ENCODE data around the gene GSDMA. TPM values are rescaled to one million over a fixed set of nuclear protein-coding genes. Genes with fewer than 3 reads are reported as not detected.

The GSDMA gene
- total RNA-seq, 1 donor from 2014 or later = not detected

DNA sequence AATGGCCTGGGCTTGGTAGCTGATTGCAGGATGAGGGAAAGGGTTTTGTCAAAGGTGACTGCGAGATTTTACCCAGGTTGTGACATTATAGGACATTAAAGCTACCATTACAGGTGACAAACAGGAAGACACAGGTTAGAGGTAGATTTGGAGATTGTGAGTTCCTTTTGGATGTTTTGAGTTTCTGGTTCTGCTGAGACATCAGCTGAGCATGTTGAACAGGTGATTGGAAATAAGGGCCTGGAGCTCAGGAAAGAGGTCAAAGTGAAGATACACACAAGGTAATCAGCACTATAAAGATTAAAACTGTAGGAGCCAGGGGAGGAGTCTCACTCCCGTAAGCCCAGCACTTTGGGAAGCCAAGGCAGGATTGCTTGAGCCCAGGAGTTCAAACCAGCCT is 6.0 kb downstream of the GSDMA start:
- Mint-ChIP-seq H3K27ac (ENCODE audit: unreplicated experiment) (no peak overlapping the region), H3K4me3 (ENCODE audit: unreplicated experiment) (no peak overlapping the region), H3K9me3 (ENCODE audit: unreplicated experiment) (no peaks in the 10 kb centered on the region), H3K36me3 (ENCODE audit: low read depth, unreplicated experiment) (peaks cover 7% of the 10 kb centered on the region), H3K4me1 (ENCODE audit: unreplicated experiment) (peaks cover 23% of the 10 kb centered on the region), H3K27me3 (ENCODE audit: unreplicated experiment) (peaks cover 12% of the 10 kb centered on the region)
- TF ChIP-seq, protein P1, sequence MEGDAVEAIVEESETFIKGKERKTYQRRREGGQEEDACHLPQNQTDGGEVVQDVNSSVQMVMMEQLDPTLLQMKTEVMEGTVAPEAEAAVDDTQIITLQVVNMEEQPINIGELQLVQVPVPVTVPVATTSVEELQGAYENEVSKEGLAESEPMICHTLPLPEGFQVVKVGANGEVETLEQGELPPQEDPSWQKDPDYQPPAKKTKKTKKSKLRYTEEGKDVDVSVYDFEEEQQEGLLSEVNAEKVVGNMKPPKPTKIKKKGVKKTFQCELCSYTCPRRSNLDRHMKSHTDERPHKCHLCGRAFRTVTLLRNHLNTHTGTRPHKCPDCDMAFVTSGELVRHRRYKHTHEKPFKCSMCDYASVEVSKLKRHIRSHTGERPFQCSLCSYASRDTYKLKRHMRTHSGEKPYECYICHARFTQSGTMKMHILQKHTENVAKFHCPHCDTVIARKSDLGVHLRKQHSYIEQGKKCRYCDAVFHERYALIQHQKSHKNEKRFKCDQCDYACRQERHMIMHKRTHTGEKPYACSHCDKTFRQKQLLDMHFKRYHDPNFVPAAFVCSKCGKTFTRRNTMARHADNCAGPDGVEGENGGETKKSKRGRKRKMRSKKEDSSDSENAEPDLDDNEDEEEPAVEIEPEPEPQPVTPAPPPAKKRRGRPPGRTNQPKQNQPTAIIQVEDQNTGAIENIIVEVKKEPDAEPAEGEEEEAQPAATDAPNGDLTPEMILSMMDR (IDR thresholded peaks at IDR 0.05; ENCODE audit: unreplicated experiment) = no peak
- DNase-seq (ENCODE audit: low spot score) = no peak

DNA sequence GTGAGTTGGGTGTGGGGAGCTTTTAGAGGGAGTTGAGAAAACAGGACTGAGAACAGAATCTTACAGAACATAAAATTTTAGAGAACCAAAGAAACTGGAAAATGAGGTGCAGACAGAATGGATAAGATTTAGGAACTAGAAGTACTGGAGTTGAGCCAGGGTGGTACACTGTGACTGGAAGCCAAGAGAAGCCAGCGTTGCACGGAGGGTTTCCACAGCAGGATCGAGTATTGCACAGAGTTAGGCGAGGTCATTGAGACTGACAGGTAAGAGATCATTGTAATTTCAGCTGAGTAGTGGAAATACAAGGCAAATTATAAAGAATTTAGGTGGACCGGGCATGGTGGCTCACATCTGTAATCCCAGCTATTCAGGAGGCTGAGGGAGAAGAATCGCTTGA is 6.6 kb downstream of the GSDMA start:
- H3K9me3 Mint-ChIP-seq (ENCODE audit: unreplicated experiment) = no peaks in the 10 kb centered on the region
- no peak overlapping the region for H3K27ac Mint-ChIP-seq (ENCODE audit: unreplicated experiment)
- peaks cover 7% of the 10 kb centered on the region for H3K36me3 Mint-ChIP-seq (ENCODE audit: low read depth, unreplicated experiment)
- H3K4me1 Mint-ChIP-seq (ENCODE audit: unreplicated experiment) = peaks cover 23% of the 10 kb centered on the region
- TF ChIP-seq, protein P1 (IDR thresholded peaks at IDR 0.05; ENCODE audit: unreplicated experiment) = no peak
- DNase-seq (ENCODE audit: low spot score) = no peak
- H3K4me3 Mint-ChIP-seq (ENCODE audit: unreplicated experiment) = no peak overlapping the region
- H3K27me3 Mint-ChIP-seq (ENCODE audit: unreplicated experiment) = peaks cover 9% of the 10 kb centered on the region

DNA sequence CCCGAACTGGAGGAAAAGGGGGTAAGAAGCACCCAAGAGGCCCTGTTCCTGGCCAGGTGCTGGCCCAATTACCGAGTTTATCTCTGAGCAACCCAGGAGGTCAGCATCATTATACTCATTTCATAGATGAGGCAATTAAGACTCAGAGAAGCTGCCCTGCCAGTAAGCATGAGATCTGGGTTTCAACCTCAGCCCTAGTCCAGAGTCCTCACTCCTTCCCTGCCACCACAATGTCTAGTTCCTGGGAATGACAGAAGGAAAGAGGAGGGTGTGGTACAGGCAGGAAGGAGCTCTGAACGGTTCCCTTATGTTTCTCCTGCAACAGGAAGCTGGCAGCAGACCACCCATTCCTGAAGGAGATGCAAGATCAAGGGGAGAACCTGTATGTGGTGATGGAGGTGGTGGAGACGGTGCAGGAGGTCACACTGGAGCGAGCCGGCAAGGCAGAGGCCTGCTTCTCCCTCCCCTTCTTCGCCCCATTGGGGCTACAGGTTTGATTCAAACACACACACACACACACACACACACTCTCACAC is 7.4 kb downstream of the GSDMA start:
- no peak overlapping the region for H3K27ac Mint-ChIP-seq (ENCODE audit: unreplicated experiment)
- no peak overlapping the region for H3K4me3 Mint-ChIP-seq (ENCODE audit: unreplicated experiment)
- H3K9me3 Mint-ChIP-seq (ENCODE audit: unreplicated experiment) = no peaks in the 10 kb centered on the region
- no peak for DNase-seq (ENCODE audit: low spot score)
- H3K36me3 Mint-ChIP-seq (ENCODE audit: low read depth, unreplicated experiment) = peaks cover 7% of the 10 kb centered on the region
- H3K27me3 Mint-ChIP-seq (ENCODE audit: unreplicated experiment) = peaks cover 7% of the 10 kb centered on the region
- TF ChIP-seq, protein P1 (IDR thresholded peaks at IDR 0.05; ENCODE audit: unreplicated experiment) = no peak
- peaks cover 23% of the 10 kb centered on the region for H3K4me1 Mint-ChIP-seq (ENCODE audit: unreplicated experiment)

DNA sequence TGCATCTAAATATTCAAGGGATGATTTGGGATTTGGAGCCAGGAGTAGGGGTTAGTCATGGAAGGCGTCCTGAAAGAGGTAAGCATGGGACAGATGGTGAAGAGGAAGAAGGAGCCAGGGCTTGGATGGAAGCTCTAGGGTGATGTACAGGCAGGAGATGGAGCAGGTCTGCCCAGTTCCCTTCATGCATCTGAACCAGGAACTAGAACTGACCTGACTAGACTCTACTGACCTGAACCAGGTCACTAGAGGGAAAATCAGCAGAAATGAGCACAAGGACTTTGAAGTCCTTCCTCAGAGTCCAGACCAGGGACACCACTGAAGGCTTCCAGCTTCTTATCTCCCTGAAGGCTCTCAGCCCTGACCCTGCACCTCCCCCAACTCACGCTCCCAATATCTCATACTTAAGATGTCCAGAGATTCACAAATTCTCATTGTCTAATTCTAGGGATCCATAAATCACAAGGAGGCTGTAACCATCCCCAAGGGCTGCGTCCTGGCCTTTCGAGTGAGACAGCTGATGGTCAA is 8.3 kb downstream of the GSDMA start:
- Mint-ChIP-seq H3K36me3 (ENCODE audit: low read depth, unreplicated experiment) (peaks cover 7% of the 10 kb centered on the region), H3K9me3 (ENCODE audit: unreplicated experiment) (no peaks in the 10 kb centered on the region), H3K4me3 (ENCODE audit: unreplicated experiment) (no peak overlapping the region)

DNA sequence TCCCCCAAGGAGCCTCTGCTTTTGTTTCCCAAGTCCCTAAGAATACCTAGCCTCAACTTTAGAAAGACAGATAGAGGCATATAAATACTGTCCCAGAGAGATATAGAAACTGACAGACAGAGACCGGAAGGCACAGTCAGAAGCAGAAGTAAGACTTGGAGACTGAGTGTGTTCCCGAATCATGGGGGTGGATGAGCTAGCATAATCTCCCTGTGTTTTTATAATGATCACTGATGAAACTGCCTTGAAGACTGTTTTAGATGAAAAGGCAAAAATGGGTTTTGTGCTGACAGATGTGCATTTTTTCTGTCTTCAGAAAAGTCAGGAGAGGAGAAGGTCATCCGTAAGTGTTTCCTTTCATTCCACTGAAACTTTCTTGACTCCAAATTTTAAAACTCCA is 9.5 kb downstream of the GSDMA start:
- Mint-ChIP-seq H3K27ac (ENCODE audit: unreplicated experiment) (no peak overlapping the region), H3K4me1 (ENCODE audit: unreplicated experiment) (peaks cover 18% of the 10 kb centered on the region), H3K9me3 (ENCODE audit: unreplicated experiment) (no peaks in the 10 kb centered on the region), H3K27me3 (ENCODE audit: unreplicated experiment) (peaks cover 8% of the 10 kb centered on the region), H3K4me3 (ENCODE audit: unreplicated experiment) (no peak overlapping the region), H3K36me3 (ENCODE audit: low read depth, unreplicated experiment) (peaks cover 3% of the 10 kb centered on the region)
- DNase-seq (ENCODE audit: low spot score) = no peak
- TF ChIP-seq, protein P1 (IDR thresholded peaks at IDR 0.05; ENCODE audit: unreplicated experiment) = no peak

More for the DNA sequence above, 8.3 kb downstream of the GSDMA start:
- Mint-ChIP-seq H3K27me3 (ENCODE audit: unreplicated experiment) (peaks cover 5% of the 10 kb centered on the region), H3K4me1 (ENCODE audit: unreplicated experiment) (peaks cover 23% of the 10 kb centered on the region), H3K27ac (ENCODE audit: unreplicated experiment) (no peak overlapping the region)
- DNase-seq (ENCODE audit: low spot score) = no peak
- TF ChIP-seq, protein P1 (IDR thresholded peaks at IDR 0.05; ENCODE audit: unreplicated experiment) = no peak
